ENCODE measurements around the gene AFTPH.

DNA sequence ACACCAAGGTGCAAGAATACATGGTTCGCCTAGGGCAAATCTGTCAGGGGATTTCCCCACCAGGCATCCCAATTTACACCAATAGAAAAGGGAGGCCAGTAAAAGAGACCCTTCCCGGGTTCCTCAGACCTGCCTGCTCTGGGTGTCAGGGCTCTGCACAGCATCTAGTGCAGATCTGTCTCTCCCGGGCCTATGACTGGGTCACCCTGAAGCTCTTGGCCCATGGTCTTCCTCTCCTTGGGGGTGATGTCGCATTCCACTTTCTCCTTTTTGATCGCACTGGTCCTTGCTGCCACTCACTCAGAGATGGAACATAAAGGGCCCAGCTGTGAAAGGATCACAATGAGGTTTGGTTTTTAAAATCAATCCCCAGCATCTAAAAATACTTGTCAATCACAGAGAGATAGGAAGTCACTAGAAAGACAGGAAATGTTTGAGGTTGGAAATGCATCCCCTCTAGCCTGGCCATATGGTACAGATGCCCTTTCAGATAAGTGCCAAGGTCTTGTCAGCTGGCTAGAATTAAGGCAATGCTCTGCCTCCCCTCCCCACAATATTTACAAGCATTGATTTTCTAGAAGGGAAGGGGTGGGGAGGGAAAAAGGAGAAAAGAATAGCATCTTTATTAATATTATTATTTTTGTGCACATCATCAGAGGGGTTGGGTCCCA lies 34.9 kb upstream of the AFTPH start:
- TF ChIP-seq, protein P1, sequence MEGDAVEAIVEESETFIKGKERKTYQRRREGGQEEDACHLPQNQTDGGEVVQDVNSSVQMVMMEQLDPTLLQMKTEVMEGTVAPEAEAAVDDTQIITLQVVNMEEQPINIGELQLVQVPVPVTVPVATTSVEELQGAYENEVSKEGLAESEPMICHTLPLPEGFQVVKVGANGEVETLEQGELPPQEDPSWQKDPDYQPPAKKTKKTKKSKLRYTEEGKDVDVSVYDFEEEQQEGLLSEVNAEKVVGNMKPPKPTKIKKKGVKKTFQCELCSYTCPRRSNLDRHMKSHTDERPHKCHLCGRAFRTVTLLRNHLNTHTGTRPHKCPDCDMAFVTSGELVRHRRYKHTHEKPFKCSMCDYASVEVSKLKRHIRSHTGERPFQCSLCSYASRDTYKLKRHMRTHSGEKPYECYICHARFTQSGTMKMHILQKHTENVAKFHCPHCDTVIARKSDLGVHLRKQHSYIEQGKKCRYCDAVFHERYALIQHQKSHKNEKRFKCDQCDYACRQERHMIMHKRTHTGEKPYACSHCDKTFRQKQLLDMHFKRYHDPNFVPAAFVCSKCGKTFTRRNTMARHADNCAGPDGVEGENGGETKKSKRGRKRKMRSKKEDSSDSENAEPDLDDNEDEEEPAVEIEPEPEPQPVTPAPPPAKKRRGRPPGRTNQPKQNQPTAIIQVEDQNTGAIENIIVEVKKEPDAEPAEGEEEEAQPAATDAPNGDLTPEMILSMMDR (conservative IDR thresholded peaks at IDR 0.05), result no peak
- TF ChIP-seq EZH2 (IDR thresholded peaks at IDR 0.05; ENCODE audit: low read depth), result no peak
